GM13977 (cell line): ENCODE data around the gene NARS2.
A peak's percentile ranks its signal among the peaks of the same experiment; 100 is the strongest.

Experiments
- DNase-seq: peaks from one replicate; pipeline ENCODE4 v3.0.0; 2012; ENCODE audit warnings: low spot score
- in situ Hi-C: fragments of 300-500 bp; cut with MboI; formaldehyde crosslinking; loops from one replicate; pipeline ENCODE4 v1.12.0; 2022; ENCODE audit warnings: low sequenced_read_pairs, low pct_unique_long_range_greater_than_20kb, mixed read lengths, inconsistent platforms; ENCODE audit not compliant: unreplicated experiment
- TF ChIP-seq, protein P1 (sequence below): IDR thresholded peaks from 2 replicates; pipeline ENCODE4 v1.5.1; 2012; ENCODE audit warnings: mild to moderate bottlenecking, control low read depth; ENCODE audit not compliant: insufficient read depth; ENCODE audit errors: extremely low read depth, missing control alignments

Gene NARS2

DNA sequence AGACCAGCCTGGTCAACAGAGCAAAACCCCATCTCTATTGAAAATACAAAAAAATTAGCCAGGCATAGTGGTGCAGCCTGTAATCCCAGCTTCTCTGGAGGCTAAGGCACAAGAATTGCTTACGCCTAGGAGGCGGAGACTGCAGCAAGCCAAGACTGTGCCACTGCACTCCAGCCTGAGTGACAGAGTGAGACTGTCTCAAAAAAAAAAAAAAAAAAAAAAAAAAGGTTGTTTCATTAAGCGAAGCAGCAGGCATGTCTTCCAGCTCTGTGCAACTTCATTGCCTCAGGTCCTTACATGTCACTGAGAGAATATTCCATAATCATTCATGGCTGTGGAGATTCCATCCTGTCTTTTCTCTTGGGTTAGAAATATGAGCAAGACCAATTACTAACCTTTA lies 174.0 kb downstream of the NARS2 start:
- TF ChIP-seq, protein P1, sequence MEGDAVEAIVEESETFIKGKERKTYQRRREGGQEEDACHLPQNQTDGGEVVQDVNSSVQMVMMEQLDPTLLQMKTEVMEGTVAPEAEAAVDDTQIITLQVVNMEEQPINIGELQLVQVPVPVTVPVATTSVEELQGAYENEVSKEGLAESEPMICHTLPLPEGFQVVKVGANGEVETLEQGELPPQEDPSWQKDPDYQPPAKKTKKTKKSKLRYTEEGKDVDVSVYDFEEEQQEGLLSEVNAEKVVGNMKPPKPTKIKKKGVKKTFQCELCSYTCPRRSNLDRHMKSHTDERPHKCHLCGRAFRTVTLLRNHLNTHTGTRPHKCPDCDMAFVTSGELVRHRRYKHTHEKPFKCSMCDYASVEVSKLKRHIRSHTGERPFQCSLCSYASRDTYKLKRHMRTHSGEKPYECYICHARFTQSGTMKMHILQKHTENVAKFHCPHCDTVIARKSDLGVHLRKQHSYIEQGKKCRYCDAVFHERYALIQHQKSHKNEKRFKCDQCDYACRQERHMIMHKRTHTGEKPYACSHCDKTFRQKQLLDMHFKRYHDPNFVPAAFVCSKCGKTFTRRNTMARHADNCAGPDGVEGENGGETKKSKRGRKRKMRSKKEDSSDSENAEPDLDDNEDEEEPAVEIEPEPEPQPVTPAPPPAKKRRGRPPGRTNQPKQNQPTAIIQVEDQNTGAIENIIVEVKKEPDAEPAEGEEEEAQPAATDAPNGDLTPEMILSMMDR = no peak
- in situ Hi-C loops = no loop called here
- DNase-seq = no peak

DNA sequence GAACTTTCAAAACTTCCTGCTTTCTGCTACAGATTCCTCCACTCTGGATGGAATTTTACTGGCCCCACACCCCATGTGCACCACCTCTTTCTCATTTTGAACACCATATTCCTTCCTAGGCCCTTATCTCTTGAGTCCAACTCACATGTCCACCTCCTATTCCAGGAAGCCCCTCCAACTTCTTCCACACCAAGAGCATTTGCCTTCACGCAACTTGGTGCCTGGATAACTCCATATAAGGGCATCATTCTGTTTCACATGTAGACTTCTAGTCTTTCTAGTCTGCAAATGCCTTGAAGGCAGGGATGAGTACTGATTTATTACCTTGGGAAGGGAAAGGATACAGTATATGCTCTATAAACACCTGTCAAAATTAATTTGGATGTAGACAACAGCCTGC lies 174.5 kb downstream of the NARS2 start:
- in situ Hi-C loops = no loop called here
- DNase-seq = no peak

DNA sequence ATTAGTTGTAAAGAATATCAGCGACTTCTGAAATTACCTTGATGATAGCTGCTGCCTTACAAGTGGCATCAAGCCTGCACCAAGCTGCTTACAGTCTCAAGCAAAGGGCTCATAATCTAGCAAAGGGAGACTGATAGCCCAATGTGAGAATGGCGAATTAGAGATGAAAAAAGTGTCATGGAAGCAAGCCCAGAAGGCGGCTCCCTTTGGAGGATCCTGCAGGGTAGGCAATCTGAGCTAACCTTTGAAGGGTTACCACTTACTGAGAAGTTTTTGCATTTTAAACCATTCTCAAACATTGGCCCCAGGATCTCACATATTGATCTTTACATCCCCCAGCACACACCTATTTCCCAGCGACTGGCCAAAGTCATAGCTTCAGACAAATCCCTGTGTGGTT lies 175.5 kb downstream of the NARS2 start:
- DNase-seq = no peak
- in situ Hi-C loops = no loop called here
- TF ChIP-seq, protein P1 = no peak

More for the DNA sequence above, 174.5 kb downstream of the NARS2 start:
- TF ChIP-seq, protein P1 = no peak

DNA sequence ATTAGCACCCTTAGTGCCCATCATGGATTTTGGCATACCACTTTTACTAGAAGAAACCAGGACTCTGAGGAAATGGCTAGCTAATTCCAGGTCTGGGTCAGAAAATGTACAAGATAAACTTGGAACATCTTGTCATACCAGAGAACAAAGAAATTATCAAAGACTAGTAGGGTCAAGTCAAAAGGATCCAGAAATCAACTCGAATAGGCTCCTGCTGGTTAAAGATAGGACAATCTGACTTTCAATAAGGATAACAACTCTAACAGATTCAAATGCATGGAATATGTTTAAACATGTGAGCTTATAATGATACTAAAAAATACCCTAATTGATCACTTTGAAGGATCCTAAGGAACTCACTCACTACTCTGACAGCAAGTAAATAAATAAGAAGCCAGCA lies 175.9 kb downstream of the NARS2 start:
- in situ Hi-C loops = no loop called here
- DNase-seq = no peak
- TF ChIP-seq, protein P1 = no peak

DNA sequence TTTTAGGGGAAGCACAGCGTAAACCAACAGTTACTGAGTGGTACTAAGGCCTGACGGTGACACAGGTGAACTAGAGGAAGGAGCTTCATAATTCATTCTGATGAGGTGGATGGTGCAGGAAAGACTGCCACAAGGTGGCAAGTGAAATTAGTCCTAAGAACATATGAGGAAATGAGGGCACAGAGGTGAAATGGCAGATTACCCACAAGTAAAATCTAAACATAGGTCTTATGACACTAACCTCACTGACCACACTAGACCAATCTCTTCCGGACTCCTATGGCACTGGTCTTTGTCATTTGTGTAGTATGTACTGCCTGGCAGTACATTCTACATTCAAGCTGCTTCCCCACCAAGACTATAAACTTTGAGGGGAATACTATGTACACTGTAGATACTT lies 177.3 kb downstream of the NARS2 start:
- in situ Hi-C loops = no loop called here
- DNase-seq = peak; percentile 18

DNA sequence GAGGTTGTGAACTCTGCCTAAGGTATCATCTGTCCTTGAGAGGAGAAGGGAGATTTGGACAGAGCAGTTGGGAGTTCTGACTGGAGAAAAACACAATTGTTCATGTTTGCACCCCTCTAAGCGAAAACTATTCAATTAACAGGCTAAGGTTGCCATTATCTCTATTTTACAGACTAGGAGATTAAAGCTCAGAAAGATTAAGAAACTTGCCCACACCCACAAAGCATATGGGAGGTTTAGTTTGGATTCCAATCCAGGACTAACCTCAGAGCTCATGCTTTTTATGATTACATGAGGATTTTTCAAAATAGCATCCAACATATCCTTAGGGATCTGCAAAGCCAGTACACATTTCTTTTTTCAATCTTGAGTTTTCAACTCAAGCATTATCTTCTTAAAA lies 179.1 kb downstream of the NARS2 start:
- TF ChIP-seq, protein P1 = no peak

More for the DNA sequence above, 177.3 kb downstream of the NARS2 start:
- TF ChIP-seq, protein P1 = no peak

DNA sequence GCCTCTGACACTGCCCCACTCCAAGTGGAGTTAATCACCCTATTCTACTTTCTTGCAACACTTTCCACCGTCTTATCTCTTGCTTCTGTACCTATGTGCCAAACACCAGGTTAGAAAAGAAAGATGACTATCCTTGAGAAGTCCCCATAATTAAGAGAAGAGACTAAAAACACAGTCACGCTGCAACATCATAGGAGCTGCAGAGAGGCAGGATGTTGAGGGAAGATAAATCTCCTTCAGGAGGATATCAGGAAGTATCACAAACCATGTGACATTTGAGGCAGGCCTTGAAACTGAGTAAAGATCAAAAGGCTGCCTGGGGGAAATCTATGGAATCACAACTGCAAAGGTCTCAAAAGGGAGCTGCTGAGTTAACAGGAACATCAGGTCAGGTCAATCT lies 181.8 kb downstream of the NARS2 start:
- no peak for DNase-seq
- TF ChIP-seq, protein P1 = no peak
- in situ Hi-C loops = no loop called here

More for the DNA sequence above, 179.1 kb downstream of the NARS2 start:
- in situ Hi-C loops = no loop called here
- no peak for DNase-seq
